SK-N-SH treated with all-trans-retinoic acid at 6 μM for 48 hours (cell line): Measurements from ENCODE around the gene FAM13A.

Experiments
- ATAC-seq: fragments of 200-7000 bp; cut with Tn5 transposase; 3 replicates; pipeline ENCODE4 v1.9.1; 2020; ENCODE audit warnings: mild to moderate bottlenecking, moderate library complexity
- ARNTL ChIP-seq: fragments of 450-650 bp; formaldehyde crosslinking; IDR thresholded peaks from 2 replicates; pipeline ENCODE4 v1.5.0; 2020; ENCODE audit warnings: low read depth, mild to moderate bottlenecking, moderate library complexity, borderline replicate concordance
- CREB5 ChIP-seq: fragments of 250-450 bp; sonication (Bioruptor Pico); IDR thresholded peaks from 2 replicates; pipeline ENCODE4 v1.5.1; 2020; ENCODE audit warnings: low read depth, mild to moderate bottlenecking, moderate library complexity
- CSDC2 ChIP-seq: fragments of 250-450 bp; sonication (Bioruptor Pico); IDR thresholded peaks from 2 replicates; pipeline ENCODE4 v1.5.0; 2020; ENCODE audit warnings: mild to moderate bottlenecking, moderate library complexity
- ESRRG ChIP-seq: fragments of 250-450 bp; sonication (Bioruptor Pico); IDR thresholded peaks from 2 replicates; pipeline ENCODE4 v1.6.1; 2021; ENCODE audit warnings: mild to moderate bottlenecking
- GLIS3 ChIP-seq: fragments of 250-450 bp; sonication (Bioruptor Pico); IDR thresholded peaks from 2 replicates; pipeline ENCODE4 v1.5.0; 2020; ENCODE audit warnings: mild to moderate bottlenecking, moderate library complexity
- OSR1 ChIP-seq: fragments of 250-450 bp; sonication (Bioruptor Pico); IDR thresholded peaks from 2 replicates; pipeline ENCODE4 v1.8.0; 2022; ENCODE audit warnings: moderate library complexity, mild to moderate bottlenecking, inconsistent platforms
- PATZ1 ChIP-seq: fragments of 250-450 bp; sonication (Bioruptor Pico); IDR thresholded peaks from 2 replicates; pipeline ENCODE4 v1.8.0; 2020; ENCODE audit warnings: mild to moderate bottlenecking, moderate library complexity, borderline replicate concordance
- PPARA ChIP-seq: fragments of 250-450 bp; sonication (Bioruptor Pico); IDR thresholded peaks from 2 replicates; pipeline ENCODE4 v1.5.0; 2020; ENCODE audit warnings: mild to moderate bottlenecking, borderline replicate concordance
- RARB ChIP-seq: fragments of 250-450 bp; sonication (Bioruptor Pico); IDR thresholded peaks from 2 replicates; pipeline ENCODE4 v1.8.0; 2021; ENCODE audit warnings: mild to moderate bottlenecking, moderate library complexity
- SNAI2 ChIP-seq: fragments of 250-450 bp; sonication (Bioruptor Pico); IDR thresholded peaks from 2 replicates; pipeline ENCODE4 v1.5.0; 2020; ENCODE audit warnings: mild to moderate bottlenecking, moderate library complexity
- TCF4 ChIP-seq: fragments of 250-450 bp; sonication (Bioruptor Pico); IDR thresholded peaks from 2 replicates; pipeline ENCODE4 v1.8.0; 2021; ENCODE audit warnings: mild to moderate bottlenecking, moderate library complexity, borderline replicate concordance
- TOX ChIP-seq: fragments of 250-450 bp; sonication (Bioruptor Pico); IDR thresholded peaks from 2 replicates; pipeline ENCODE4 v1.8.0; 2021; ENCODE audit warnings: mild to moderate bottlenecking, moderate library complexity, borderline replicate concordance
- TSHZ2 ChIP-seq: fragments of 250-450 bp; sonication (Bioruptor Pico); IDR thresholded peaks from 2 replicates; pipeline ENCODE4 v1.5.0; 2020; ENCODE audit warnings: mild to moderate bottlenecking, moderate library complexity
- ZC3H10 ChIP-seq: fragments of 250-450 bp; sonication (Bioruptor Pico); IDR thresholded peaks from 2 replicates; pipeline ENCODE4 v1.5.1; 2021; ENCODE audit warnings: mild to moderate bottlenecking, moderate library complexity
- ZFP30 ChIP-seq: fragments of 450-650 bp; formaldehyde crosslinking; IDR thresholded peaks from 2 replicates; pipeline ENCODE4 v1.5.0; 2022; ENCODE audit warnings: mild to moderate bottlenecking, moderate library complexity
- ZNF565 ChIP-seq: fragments of 450-650 bp; formaldehyde crosslinking; conservative IDR thresholded peaks from 2 replicates; pipeline ENCODE4 v1.5.0; 2020; ENCODE audit warnings: low read depth, mild to moderate bottlenecking, moderate library complexity
- ZNF70 ChIP-seq: fragments of 450-650 bp; formaldehyde crosslinking; IDR thresholded peaks from 2 replicates; pipeline ENCODE4 v1.5.0; 2020; ENCODE audit warnings: mild to moderate bottlenecking, moderate library complexity
- ZNF8 ChIP-seq: fragments of 450-650 bp; formaldehyde crosslinking; IDR thresholded peaks from 2 replicates; pipeline ENCODE4 v1.5.0; 2020; ENCODE audit warnings: mild to moderate bottlenecking, moderate library complexity
- TF ChIP-seq, protein P1 (sequence below): fragments of 250-450 bp; sonication (Bioruptor Pico); IDR thresholded peaks from 2 replicates; pipeline ENCODE4 v1.8.0; 2021; ENCODE audit warnings: low read depth, mild to moderate bottlenecking, moderate library complexity, borderline replicate concordance

FAM13A gene

GRCh38 chr4:88731381-88731780 is 325.6 kb downstream of the FAM13A start:
- TF ChIP-seq, protein P1, sequence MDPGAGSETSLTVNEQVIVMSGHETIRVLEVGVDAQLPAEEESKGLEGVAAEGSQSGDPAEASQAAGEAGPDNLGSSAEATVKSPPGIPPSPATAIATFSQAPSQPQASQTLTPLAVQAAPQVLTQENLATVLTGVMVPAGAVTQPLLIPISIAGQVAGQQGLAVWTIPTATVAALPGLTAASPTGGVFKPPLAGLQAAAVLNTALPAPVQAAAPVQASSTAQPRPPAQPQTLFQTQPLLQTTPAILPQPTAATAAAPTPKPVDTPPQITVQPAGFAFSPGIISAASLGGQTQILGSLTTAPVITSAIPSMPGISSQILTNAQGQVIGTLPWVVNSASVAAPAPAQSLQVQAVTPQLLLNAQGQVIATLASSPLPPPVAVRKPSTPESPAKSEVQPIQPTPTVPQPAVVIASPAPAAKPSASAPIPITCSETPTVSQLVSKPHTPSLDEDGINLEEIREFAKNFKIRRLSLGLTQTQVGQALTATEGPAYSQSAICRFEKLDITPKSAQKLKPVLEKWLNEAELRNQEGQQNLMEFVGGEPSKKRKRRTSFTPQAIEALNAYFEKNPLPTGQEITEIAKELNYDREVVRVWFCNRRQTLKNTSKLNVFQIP (CRISPR knock-in tag), result no peak
- TF ChIP-seq RARB (CRISPR knock-in tag) (no peak), SNAI2 (CRISPR knock-in tag) (no peak), ZNF8 (CRISPR knock-in tag) (no peak), TSHZ2 (no peak), ZFP30 (CRISPR knock-in tag) (no peak), ESRRG (CRISPR knock-in tag) (no peak), CSDC2 (no peak)
- TF ChIP-seq, all 23 proteins: peak for 0
- ATAC-seq, result peak; percentile 26; the same call in 1 of the 3 replicates

DNA sequence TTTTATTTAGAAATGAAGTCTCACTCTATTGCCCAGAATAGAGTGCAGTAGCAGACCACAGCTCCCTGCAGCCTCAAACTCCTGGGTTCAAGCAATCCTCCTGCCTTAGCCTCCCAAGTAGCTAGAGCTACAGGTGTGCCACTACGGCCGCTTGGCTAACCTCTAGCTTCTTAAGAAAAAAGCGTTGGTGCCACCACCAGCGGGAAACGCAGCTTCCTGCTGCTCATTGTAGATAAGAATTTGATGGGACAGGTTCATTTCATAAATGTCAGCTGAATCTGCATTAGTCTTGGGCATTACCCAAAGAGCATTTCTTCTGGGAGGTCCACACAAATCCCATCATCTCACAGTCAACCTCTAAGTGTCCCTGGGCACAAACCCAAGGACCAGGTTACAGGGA is 326.2 kb downstream of the FAM13A start:
- ATAC-seq, result no peak
- TF ChIP-seq ZNF70 (CRISPR knock-in tag) (no peak), OSR1 (CRISPR knock-in tag) (no peak), PATZ1 (CRISPR knock-in tag) (no peak), CREB5 (CRISPR knock-in tag) (no peak), TOX (CRISPR knock-in tag) (no peak)

- TF ChIP-seq ZNF8 (CRISPR knock-in tag) (no peak), TOX (CRISPR knock-in tag) (no peak), TSHZ2 (no peak), PPARA (CRISPR knock-in tag) (no peak), TCF4 (CRISPR knock-in tag) (no peak), ZC3H10 (no peak), ZNF565 (CRISPR knock-in tag) (no peak), ARNTL (CRISPR knock-in tag) (no peak), OSR1 (CRISPR knock-in tag) (no peak), GLIS3 (CRISPR knock-in tag) (no peak), RARB (CRISPR knock-in tag) (no peak), PATZ1 (CRISPR knock-in tag) (no peak)
- TF ChIP-seq, protein P1 (CRISPR knock-in tag), result no peak
- TF ChIP-seq, all 23 proteins: peak for 0
- ATAC-seq, result no peak
These were observed 327.7 kb downstream of the FAM13A start for GRCh38 chr4:88729146-88729760.
